ENCODE data around the gene NKAIN1.
"Not testable (repeated sequence)": the region's sequence is repeated elsewhere in the genome, so short reads cannot be mapped to it uniquely, and the experiment has no call there.

Gene NKAIN1

GRCh38 chr1:31151402-31151801, 88.3 kb downstream of the NKAIN1 start:
- no peak for DNase-seq

DNA sequence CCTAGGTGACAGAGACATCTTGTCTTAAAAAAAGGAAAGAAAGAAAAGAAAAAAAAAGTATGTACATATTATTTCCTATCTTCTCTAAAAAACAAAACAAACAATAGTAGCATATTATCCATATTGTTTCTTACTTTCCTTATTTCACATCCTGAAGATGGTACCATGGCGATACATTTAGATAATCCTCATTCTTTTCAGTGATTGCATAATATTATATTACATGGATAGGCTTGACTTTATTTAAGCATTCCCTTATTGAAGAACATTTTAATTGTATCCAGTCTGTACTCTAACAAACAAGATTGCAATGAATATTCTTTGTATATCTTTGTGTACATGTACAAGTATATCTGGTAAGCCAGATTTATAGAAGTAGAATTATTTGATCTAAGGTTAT, 91.3 kb downstream of the NKAIN1 start:
- DNase-seq = no peak

DNA sequence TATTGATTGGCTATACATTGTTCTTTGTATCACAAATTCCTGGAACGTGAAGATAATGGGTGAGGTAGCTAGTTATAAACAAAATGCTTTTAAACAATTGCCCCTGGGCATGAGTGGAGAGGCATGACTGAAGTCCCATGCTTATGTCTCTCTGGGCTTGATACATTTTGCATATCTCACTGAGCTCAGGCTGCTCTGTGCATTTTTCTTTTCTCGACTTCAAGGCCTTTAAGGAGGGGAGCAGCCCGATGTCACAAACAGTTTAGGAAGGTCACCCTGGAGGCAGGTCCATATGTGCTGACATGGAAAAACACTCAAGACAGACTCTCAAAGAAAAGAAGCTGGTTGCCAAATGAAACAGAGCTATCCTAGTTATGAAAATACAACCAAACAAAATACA, 94.0 kb downstream of the NKAIN1 start:
- DNase-seq = no peak

DNA sequence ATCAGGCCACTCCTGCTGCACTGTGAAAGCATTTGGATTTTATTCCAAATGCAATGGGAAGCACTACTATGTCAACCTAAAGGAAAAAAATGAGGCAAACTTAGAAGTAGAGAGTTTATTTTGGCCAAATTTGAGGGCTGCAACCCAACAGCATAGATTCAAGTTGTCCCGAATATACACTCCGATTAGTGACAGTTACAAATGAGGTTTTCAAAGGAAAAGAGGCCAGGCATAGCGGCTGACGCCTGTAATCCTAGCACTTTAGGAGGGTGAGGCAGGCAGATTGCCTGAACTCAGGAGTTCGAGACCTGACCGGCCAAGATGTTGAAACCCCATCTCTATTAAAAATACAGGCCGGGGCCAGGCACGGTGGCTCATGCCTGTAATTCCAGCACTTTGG, 95.2 kb downstream of the NKAIN1 start:
- no peak for DNase-seq

DNA sequence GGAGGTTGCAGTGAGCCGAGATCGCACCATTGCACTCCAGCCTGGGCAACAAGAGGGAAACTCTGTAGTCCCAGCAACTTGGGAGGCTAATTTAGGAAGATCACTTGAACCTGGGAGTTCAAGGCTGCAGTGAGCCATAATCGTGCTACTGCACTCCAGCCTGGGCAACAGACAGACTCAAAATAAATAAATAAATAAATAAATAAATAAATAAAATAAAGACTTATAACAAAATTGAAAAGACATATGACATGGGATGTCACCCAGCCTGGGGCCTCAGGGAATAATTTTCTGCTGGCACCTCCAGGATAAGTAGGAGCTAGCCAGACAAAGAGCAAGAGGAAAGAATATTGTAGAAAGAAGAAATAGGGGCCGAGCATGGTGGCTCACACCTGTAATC, 96.2 kb downstream of the NKAIN1 start:
- DNase-seq = no peak

GRCh38 chr1:31142406-31142805, 97.3 kb downstream of the NKAIN1 start:
- no peak for DNase-seq

- DNase-seq = no peak
Measured at GRCh38 chr1:31140299-31140698, 99.4 kb downstream of the NKAIN1 start.

- DNase-seq = not testable (repeated sequence)
Measured at GRCh38 chr1:31138797-31139521, 100.7 kb downstream of the NKAIN1 start.

DNA sequence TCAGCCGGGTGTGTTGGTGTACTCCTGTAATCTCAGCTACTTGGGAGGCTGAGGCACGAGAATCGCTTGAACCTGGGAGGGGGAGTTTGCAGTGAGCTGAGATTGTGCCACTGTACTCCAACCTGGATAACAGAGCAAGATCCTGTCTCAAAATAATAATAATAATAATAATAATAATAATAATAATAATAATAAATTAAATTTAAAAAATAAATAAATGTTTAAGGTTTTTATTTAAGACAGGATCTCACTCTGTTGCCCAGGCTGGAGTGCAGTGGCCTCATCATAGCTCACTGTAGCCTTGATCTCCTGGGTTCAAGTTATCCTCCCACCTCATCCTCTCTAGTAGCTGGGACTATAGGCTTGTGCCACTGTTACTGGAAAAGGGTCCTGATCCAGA, 101.8 kb downstream of the NKAIN1 start:
- DNase-seq = not testable (repeated sequence)

DNA sequence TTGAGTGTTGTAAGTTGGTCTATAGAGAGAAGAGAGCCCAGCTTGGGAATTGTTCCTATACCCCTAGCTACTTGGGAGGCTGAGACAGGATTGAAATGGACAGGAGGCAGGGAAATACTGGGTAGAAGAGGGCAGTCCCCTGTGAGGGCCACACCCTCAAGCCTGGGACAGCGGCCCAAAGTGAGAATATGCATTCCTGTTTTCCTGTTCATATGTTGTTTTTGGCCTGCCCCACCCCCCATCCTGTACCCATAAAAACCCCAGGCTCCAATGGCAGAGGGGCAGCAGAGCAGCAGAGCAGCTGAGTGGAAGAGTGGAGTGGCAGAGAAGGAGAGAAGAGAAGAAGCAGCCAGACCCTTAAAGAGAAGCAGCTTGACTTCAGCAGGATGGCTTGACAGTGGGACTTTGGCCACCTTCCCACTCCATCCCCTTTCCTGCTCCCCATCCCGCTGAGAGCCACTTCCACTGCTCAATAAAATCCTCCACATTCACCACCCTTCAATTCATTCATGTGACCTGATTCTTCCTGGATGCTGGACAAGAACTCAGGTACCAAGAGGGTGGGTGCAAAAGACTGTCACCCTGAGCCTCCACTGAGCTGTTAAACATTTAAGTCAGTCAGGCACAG, 103.6 kb downstream of the NKAIN1 start:
- DNase-seq = no peak

DNA sequence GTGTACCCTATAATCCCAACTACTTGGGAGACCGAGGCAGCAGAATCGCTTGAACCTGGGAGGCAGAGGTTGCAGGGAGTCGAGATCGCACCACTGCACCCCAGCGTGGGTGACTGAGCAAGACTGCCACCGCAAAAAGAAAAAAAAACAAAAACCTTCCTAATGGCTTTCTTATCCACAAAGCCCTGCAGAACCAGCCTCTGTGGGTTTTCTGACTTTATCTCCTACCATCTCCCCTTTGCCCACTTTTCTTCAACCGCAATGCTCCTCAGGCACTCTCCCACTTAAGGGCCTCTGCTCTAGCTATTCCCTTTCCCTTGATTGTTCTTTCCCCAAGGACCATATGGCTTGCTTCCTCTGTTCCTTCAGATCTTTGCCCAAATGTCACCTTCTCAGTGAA, 106.3 kb downstream of the NKAIN1 start:
- DNase-seq = no peak

Measured in activated gamma-delta T cell (primary cell).